Body of pancreas (tissue), 4 donors: Measurements from ENCODE around the gene INF2.

Source experiments
- CTCF ChIP-seq, 7 experiments: fragments of 450-650 bp in 4 of 7; fragments of 200-600 bp in 3 of 7; sonication (generic) in 3 of 7; IDR thresholded peaks; one replicate each; pipeline ENCODE4 v1.5.1; 2016 to 2019; ENCODE audit warnings: antibody characterized with exemption in 7 of 7
- POLR2A ChIP-seq, 3 donors: fragments of 450-650 bp; IDR thresholded peaks; one replicate each; pipeline ENCODE4 v1.6.1; 2016; ENCODE audit warnings: antibody characterized with exemption in 3 of 3, mild to moderate bottlenecking in 2 of 3

GRCh38 chr14:104709387-104710039 is 20.1 kb downstream of the INF2 start:
- TF ChIP-seq CTCF (IDR thresholded peaks at IDR 0.05) (no peak), POLR2A (IDR thresholded peaks at IDR 0.05) (no peak)
